Measurements from ENCODE around the gene EIF3F. TPM values are rescaled to one million over a fixed set of nuclear protein-coding genes. Genes with fewer than 3 reads are reported as not detected.
A peak's percentile ranks its signal among the peaks of the same experiment; 100 is the strongest.

The EIF3F gene
- total RNA-seq, 1 donor from 2014 or later = 257 TPM

GRCh38 chr11:8036002-8036802 is 49.1 kb downstream of the EIF3F start:
- Histone ChIP-seq H3K9me3 (ENCODE audit: low read depth) (no peaks in the 10 kb centered on the region), H3K4me3 (no peak overlapping the region), H3K4me2 (no peak overlapping the region), H3K27me3 (peaks cover 9% of the 10 kb centered on the region), H3K79me2 (ENCODE audit: low read depth) (no peaks in the 10 kb centered on the region), H4K20me1 (ENCODE audit: low read depth) (no peaks in the 10 kb centered on the region), H3K4me1 (peaks cover 4% of the 10 kb centered on the region), H3K36me3 (no peaks in the 10 kb centered on the region), H3K9ac (no peak overlapping the region), H2AFZ (replicated peaks) (no peak overlapping the region), H3K27ac (no peak overlapping the region), H3F3A (ENCODE audit: low read depth) (no peaks in the 10 kb centered on the region)
- peaks cover 5% of the 10 kb centered on the region for H3K27me3 Mint-ChIP-seq (ENCODE audit: insufficient read depth, low read depth)
- no peak for DNase-seq (ENCODE audit: low spot score)
- TF ChIP-seq EZH2 (IDR thresholded peaks at IDR 0.05) (no peak), EZH2phosphoT487 (IDR thresholded peaks at IDR 0.05) (no peak), CTCF (IDR thresholded peaks at IDR 0.05) (no peak)
- no peak overlapping the region for H3K4me3 Mint-ChIP-seq
- H3K9me3 Mint-ChIP-seq = peaks cover 3% of the 10 kb centered on the region
- peaks cover 42% of the 10 kb centered on the region for H3K4me1 Mint-ChIP-seq
- H3K27ac Mint-ChIP-seq = no peak overlapping the region
- H3K36me3 Mint-ChIP-seq = no peaks in the 10 kb centered on the region

- no peak overlapping the region for H3K4me3 Mint-ChIP-seq
- no peaks in the 10 kb centered on the region for H3K79me2 ChIP-seq (ENCODE audit: low read depth)
- H3K4me1 Mint-ChIP-seq = peaks cover 42% of the 10 kb centered on the region
- no peak overlapping the region for H3K9ac ChIP-seq
- no peak overlapping the region for H3K4me3 ChIP-seq
- H3K4me2 ChIP-seq = no peak overlapping the region
- H3K27ac Mint-ChIP-seq = no peak overlapping the region
- no peak for TF ChIP-seq EZH2 (IDR thresholded peaks at IDR 0.05)
- no peaks in the 10 kb centered on the region for H3K36me3 ChIP-seq
- H4K20me1 ChIP-seq (ENCODE audit: low read depth) = no peaks in the 10 kb centered on the region
- no peaks in the 10 kb centered on the region for H3K9me3 ChIP-seq (ENCODE audit: low read depth)
- peaks cover 9% of the 10 kb centered on the region for H3K27me3 ChIP-seq
- H2AFZ ChIP-seq (replicated peaks) = no peak overlapping the region
- no peak for DNase-seq (ENCODE audit: low spot score)
- no peaks in the 10 kb centered on the region for H3F3A ChIP-seq (ENCODE audit: low read depth)
- H3K36me3 Mint-ChIP-seq = no peaks in the 10 kb centered on the region
- H3K4me1 ChIP-seq = peaks cover 4% of the 10 kb centered on the region
- H3K27me3 Mint-ChIP-seq (ENCODE audit: insufficient read depth, low read depth) = peaks cover 5% of the 10 kb centered on the region
- no peak overlapping the region for H3K27ac ChIP-seq
- peaks cover 3% of the 10 kb centered on the region for H3K9me3 Mint-ChIP-seq
These were observed 49.8 kb downstream of the EIF3F start for GRCh38 chr11:8036986-8037385.

- no peak overlapping the region for H3K9ac ChIP-seq
- no peak for TF ChIP-seq EZH2phosphoT487 (IDR thresholded peaks at IDR 0.05)
- TF ChIP-seq CTCF (IDR thresholded peaks at IDR 0.05) = no peak
- no peak for TF ChIP-seq EZH2 (IDR thresholded peaks at IDR 0.05)
- H3K36me3 Mint-ChIP-seq = no peaks in the 10 kb centered on the region
- H3F3A ChIP-seq (ENCODE audit: low read depth) = no peaks in the 10 kb centered on the region
- H4K20me1 ChIP-seq (ENCODE audit: low read depth) = no peaks in the 10 kb centered on the region
- H3K9me3 ChIP-seq (ENCODE audit: low read depth) = no peaks in the 10 kb centered on the region
- H3K4me2 ChIP-seq = no peak overlapping the region
- H3K79me2 ChIP-seq (ENCODE audit: low read depth) = no peaks in the 10 kb centered on the region
- no peaks in the 10 kb centered on the region for H3K36me3 ChIP-seq
- no peaks in the 10 kb centered on the region for H3K4me1 ChIP-seq
- peaks cover 38% of the 10 kb centered on the region for H3K4me1 Mint-ChIP-seq
- peaks cover 5% of the 10 kb centered on the region for H3K27me3 Mint-ChIP-seq (ENCODE audit: insufficient read depth, low read depth)
- no peak overlapping the region for H3K4me3 ChIP-seq
- no peak overlapping the region for H2AFZ ChIP-seq (replicated peaks)
- peaks cover 5% of the 10 kb centered on the region for H3K9me3 Mint-ChIP-seq
- peak overlapping the region; percentile 10 for H3K4me3 Mint-ChIP-seq
- H3K27ac Mint-ChIP-seq = peak overlapping the region; percentile 82
- no peak overlapping the region for H3K27ac ChIP-seq
- H3K27me3 ChIP-seq = no peaks in the 10 kb centered on the region
- peak; percentile 76 for DNase-seq (ENCODE audit: low spot score)
These were observed 51.3 kb downstream of the EIF3F start for GRCh38 chr11:8038393-8038792.

Measured in neural progenitor cell (in vitro differentiated cells).